Measurements from ENCODE around the gene POLN.

POLN gene

GRCh38 chr4:2061186-2062131 lies 180.5 kb downstream of the POLN start:
- no peak overlapping the region for H3K4me3 ChIP-seq (ENCODE audit: low read depth, low read length)
- TF ChIP-seq, protein P1, sequence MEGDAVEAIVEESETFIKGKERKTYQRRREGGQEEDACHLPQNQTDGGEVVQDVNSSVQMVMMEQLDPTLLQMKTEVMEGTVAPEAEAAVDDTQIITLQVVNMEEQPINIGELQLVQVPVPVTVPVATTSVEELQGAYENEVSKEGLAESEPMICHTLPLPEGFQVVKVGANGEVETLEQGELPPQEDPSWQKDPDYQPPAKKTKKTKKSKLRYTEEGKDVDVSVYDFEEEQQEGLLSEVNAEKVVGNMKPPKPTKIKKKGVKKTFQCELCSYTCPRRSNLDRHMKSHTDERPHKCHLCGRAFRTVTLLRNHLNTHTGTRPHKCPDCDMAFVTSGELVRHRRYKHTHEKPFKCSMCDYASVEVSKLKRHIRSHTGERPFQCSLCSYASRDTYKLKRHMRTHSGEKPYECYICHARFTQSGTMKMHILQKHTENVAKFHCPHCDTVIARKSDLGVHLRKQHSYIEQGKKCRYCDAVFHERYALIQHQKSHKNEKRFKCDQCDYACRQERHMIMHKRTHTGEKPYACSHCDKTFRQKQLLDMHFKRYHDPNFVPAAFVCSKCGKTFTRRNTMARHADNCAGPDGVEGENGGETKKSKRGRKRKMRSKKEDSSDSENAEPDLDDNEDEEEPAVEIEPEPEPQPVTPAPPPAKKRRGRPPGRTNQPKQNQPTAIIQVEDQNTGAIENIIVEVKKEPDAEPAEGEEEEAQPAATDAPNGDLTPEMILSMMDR (IDR thresholded peaks at IDR 0.05; ENCODE audit: insufficient read depth, low read depth, low read length, missing control alignments) = no peak

GRCh38 chr4:2060611-2061185 lies 181.2 kb downstream of the POLN start:
- H3K4me3 ChIP-seq (ENCODE audit: low read depth, low read length) = no peak overlapping the region
- no peak for DNase-seq (ENCODE audit: low read depth)
- TF ChIP-seq, protein P1 (IDR thresholded peaks at IDR 0.05; ENCODE audit: insufficient read depth, low read depth, low read length, missing control alignments) = no peak

More at GRCh38 chr4:2061186-2062131, 180.5 kb downstream of the POLN start:
- no peak for DNase-seq (ENCODE audit: low read depth)

- DNase-seq (ENCODE audit: low read depth) = no peak
Observed at GRCh38 chr4:2059726-2060602, 182.0 kb downstream of the POLN start.

GRCh38 chr4:2059046-2059725 lies 182.7 kb downstream of the POLN start, which contains the start of gene NAT8L:
Gene NAT8L (plus strand): TSS chr4:2059327. CDS start chr4:2059512, 185 bp downstream.
- no peak within 1 kb of the TSS for H3K4me3 ChIP-seq (ENCODE audit: low read depth, low read length)
- TF ChIP-seq, protein P1 (IDR thresholded peaks at IDR 0.05; ENCODE audit: insufficient read depth, low read depth, low read length, missing control alignments) = no peak
- DNase-seq (ENCODE audit: low read depth) = no peak

More at GRCh38 chr4:2059726-2060602, 182.0 kb downstream of the POLN start:
- TF ChIP-seq, protein P1 (IDR thresholded peaks at IDR 0.05; ENCODE audit: insufficient read depth, low read depth, low read length, missing control alignments) = no peak
- H3K4me3 ChIP-seq (ENCODE audit: low read depth, low read length) = no peak overlapping the region

DNA sequence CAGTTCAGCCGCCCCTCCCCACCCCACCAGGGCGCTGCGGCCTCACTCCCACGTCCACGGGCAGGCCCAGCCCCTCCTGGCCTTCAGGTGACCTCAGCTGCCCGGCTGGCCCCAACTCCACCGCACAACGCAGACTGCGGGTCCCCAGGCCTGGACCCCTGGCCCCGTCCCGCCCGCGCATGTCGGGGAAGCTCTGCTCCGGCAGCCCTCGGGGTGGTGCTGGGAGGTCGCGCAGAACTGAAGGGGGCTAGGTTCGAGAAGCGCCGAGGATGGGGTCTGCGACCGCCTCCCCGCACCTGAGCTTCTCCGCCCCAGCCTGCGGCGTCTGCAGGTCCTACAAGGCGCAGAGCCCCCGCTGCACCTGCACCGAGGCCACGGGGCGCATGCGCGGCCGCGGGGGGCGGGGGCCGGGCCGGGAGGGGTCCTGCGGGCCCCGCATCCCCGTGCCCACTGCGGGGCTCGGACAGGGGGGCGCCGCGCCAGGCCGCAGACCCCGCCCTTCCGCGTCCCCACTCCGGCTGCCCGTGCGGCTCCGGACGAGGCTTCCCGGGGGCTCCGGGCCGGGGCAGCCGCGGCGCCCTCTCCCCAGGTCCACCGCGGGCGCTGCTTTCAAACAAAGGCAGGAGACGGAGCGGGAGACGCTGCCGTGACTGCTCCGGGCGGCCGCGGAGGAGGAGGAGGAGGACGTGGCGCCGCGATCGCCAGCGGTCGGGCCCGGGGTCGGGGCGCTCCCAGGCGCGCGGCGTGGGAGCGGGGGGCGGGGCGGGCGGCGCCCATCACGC lies 183.5 kb downstream of the POLN start:
- H3K4me3 ChIP-seq (ENCODE audit: low read depth, low read length) = no peak overlapping the region

More for the DNA sequence above, 183.5 kb downstream of the POLN start:
- no peak for DNase-seq (ENCODE audit: low read depth)
- TF ChIP-seq, protein P1 (IDR thresholded peaks at IDR 0.05; ENCODE audit: insufficient read depth, low read depth, low read length, missing control alignments) = no peak

All from GM12865 (cell line).